Activated T-helper 9 cell treated with anti-CD3 and anti-CD28 coated beads, Interleukin-2, amount 50 U/mL, for 16 hours (primary cell): ENCODE measurements around the gene KIAA2012.

Experiments used
- DNase-seq: peaks from one replicate; pipeline ENCODE4 v3.0.0-alpha.2; 2020; ENCODE audit warnings: low read depth

Gene KIAA2012

GRCh38 chr2:202088777-202089176 is 15.7 kb downstream of the KIAA2012 start:
- no peak for DNase-seq

DNA sequence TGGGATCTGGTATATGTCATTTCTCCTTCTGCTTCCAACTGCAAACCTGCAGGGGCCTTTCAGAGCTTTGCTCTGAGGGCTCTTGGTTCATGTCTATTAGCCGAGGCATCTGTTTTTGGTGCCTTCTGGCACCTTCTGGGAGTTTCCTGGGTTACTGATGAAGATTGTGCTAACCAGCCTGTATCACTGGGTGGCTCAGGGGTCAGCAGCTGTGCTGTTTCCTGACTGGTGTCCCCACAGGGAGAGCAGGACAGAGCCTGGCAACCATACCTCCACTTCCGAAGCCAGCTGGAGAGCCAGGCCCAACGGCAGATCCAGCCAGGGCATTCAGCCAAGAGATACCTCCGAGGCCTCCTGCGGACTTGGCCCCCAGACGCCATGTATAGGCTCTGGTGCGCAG is 17.5 kb downstream of the KIAA2012 start:
- DNase-seq, result no peak

DNA sequence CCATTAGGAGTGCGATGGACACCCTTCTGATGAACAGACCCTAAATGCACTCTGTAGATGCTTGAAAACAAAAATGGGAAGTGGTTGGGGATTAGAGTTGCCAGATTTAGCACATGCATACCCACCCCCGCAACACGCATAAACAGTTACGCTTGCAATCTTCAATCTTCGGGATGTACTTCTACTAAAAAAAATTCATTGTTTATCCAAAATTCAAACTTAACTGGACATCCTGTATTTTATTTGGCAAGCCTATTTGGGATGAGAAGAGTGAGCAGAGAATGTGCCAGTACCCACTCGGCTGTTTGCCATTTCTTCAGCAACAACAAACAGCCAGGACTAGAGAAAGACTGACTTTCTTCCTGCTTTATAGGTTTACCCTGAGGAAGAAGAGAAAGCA is 18.4 kb downstream of the KIAA2012 start:
- DNase-seq, result no peak

GRCh38 chr2:202094426-202094986 is 21.5 kb downstream of the KIAA2012 start:
- no peak for DNase-seq

GRCh38 chr2:202095235-202095634 is 22.2 kb downstream of the KIAA2012 start:
- no peak for DNase-seq

DNA sequence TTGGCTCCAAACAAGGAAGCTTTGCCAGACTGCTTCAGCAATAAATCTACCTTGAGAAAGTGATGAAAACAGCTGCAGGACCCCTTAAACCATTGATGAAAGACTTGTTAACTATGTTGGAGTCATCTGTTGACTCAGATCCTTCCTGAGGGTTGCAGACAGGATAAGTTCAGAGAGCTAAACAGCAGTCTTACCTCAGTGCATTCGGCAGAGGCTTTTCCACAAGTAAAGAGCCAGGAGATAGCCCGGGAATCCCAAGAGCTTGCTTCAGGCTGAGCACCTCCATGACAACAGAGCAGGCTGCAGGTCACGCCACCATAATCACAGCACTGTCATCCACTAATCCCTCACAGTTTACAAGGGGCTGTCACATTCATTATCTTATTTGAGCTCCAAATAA is 23.7 kb downstream of the KIAA2012 start:
- DNase-seq, result no peak

- DNase-seq, result no peak
Observed at GRCh38 chr2:202098291-202098690, 25.2 kb downstream of the KIAA2012 start.

DNA sequence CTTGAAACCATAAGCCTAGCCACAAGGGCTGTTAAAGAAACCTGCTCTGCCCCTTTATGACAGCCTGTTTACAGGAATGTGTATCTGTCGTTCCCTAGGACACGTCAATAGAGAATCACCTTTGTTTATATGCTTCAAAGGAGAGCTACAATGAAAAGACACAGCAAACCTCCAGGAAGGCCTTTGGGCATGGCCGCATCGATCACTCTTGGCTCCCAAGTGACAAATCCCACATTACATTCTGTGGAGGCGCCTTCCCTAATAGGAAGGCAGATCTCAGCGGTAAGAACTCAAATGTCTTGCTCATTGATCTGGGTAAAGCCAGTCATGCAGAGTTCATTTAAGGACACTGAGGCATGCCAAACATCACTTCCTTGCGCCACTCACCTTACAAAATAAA is 26.5 kb downstream of the KIAA2012 start:
- DNase-seq, result no peak

GRCh38 chr2:202100176-202100575 is 27.1 kb downstream of the KIAA2012 start:
- no peak for DNase-seq

- DNase-seq, result no peak
Observed at GRCh38 chr2:202101026-202101579, 28.0 kb downstream of the KIAA2012 start.

GRCh38 chr2:202102425-202103000 is 29.5 kb downstream of the KIAA2012 start:
- DNase-seq, result no peak

DNA sequence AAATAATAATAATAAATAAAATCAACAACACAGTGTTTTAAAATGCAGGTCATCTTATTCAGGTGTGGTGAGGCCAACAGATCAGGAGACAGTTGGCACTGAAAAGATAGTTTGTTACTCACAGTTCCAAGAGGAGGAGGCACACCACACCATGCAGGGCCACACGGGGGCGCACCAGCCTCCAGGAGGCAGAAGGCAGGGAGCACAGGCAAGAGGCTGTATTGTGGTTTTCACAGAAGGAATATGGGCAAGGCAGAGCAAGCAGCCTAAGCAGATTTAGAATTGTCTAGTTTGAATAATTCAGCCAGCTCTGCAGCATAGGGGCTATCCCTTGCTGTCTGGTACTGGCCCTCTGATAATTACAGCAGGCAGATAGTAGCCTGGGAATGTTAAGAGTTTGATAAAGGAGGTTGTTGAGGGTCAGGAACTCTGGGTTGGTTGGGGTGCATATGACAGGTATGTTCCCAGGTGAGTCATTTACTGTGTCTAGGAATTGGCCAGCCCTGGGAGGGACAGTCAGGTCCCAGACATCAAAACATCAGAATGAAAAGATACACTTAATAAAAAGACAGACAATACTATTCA is 31.3 kb downstream of the KIAA2012 start:
- DNase-seq, result no peak

- DNase-seq, result no peak
Observed at GRCh38 chr2:202105025-202105424, 32.0 kb downstream of the KIAA2012 start.

DNA sequence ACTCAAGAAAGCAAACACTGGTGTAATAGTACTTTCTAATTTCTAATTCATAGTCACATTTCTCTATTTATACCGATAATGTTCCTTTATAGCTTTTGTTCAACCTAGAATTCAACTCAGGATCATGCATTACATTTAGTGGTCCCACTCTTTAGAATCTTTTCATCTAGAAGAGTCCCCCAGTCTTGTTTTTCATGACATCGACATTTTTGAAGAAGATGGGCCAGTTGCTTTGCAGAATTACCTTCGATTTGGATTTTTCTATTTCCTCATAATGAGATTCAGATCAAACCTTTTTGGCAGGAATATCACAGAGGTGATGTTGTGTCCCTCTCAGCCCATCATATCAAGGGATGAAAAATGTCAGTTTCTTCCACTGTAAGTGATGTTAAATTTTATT is 35.3 kb downstream of the KIAA2012 start:
- DNase-seq, result no peak

GRCh38 chr2:202109139-202109736 is 36.2 kb downstream of the KIAA2012 start:
- DNase-seq, result no peak

GRCh38 chr2:202109737-202110184 is 36.7 kb downstream of the KIAA2012 start:
- no peak for DNase-seq

- no peak for DNase-seq
Observed at GRCh38 chr2:202110491-202110890, 37.4 kb downstream of the KIAA2012 start.

DNA sequence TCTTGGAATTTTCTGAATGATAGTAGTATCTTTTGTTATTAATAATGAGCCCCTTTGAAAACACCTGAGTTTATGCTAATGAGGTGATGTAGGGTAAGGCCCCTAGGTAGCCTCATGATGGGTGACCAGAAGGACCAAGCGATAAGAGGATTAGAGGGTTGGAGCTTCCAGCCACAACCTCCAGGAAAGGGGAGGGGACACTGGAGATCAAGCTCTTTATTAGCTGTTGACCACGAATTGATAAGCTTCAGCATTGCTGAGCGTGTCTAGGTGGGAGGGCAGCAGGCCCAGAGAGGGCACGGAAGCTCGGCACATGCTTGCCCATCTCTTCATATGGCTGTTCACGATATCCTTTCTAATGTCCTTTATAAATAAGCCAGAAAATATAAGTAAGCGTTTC is 39.0 kb downstream of the KIAA2012 start:
- no peak for DNase-seq

- no peak for DNase-seq
Observed at GRCh38 chr2:202113571-202114142, 40.6 kb downstream of the KIAA2012 start.

DNA sequence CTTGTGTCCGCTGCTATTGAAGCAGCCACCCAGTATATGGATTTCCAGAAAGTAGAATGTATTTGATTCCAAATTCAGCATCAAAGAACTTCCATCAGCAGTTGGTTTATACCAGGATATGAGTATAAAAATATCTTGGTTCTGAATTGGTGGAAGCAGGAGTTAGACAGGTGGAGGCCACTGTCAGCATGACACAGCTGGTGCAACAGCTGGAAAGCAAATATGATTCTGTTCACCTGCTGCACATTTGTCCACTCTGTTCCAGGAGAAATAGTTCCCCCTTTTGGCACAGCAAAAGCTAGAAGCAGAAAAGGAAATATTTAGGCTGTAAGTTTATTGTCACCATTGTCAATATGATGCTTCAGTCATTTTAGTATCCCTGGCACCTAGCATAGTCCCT is 41.2 kb downstream of the KIAA2012 start:
- DNase-seq, result no peak

DNA sequence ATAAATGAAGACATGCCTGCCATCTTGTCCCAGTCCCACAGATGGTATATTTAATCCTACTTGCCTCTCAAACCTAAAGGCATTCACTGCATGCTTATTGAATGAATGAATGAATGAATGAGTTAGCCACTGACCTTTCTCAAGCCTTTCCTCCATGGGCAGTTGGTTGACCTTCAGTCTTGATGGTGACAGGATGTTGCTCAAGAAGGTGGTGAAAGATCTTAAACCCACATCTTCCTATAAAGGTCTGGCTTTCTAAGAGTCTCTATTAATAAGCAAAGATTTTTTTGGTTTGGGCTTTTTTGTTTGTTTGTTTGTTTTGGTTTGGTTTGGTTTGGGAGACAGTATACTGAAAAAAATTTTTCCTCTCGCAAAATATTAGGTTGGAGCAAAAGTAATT is 41.7 kb downstream of the KIAA2012 start:
- DNase-seq, result no peak

GRCh38 chr2:202115479-202115971 is 42.5 kb downstream of the KIAA2012 start:
- no peak for DNase-seq

DNA sequence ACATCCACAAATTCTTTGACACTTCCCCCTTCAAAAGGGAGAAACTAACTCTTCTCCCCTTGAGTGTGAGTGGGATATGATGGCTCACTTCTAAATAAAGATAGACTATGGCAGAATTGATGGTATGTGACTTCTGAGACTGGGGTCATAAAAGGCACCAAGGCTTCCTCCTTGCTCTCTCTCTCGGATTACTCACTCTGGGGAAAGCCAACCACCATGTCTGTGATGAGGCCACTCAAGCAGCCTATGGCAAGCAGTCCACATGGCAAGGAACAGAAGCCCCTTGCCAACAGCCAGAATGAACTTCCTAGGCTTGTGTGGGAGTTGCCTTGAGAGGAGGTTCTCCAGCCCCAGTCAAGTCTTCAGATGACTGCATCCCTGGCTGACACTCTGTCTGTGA is 43.6 kb downstream of the KIAA2012 start:
- DNase-seq, result no peak
